Neural crest cell (in vitro differentiated cells): ENCODE data around the gene GNG7. TPM values are rescaled to one million over a fixed set of nuclear protein-coding genes. Genes with fewer than 3 reads are reported as not detected.

Source experiments
- DNase-seq: peaks from one replicate; pipeline ENCODE4 v3.0.0; 2021; ENCODE audit warnings: low read depth, mixed read lengths, low spot score
- H3K27ac Mint-ChIP-seq: one replicate; pipeline ENCODE4 v1.8.0; 2021; ENCODE audit warnings: mild to moderate bottlenecking, mixed read lengths; ENCODE audit not compliant: unreplicated experiment
- H3K27me3 Mint-ChIP-seq: 2 replicates; pipeline ENCODE4 v1.8.0; 2021; ENCODE audit warnings: low read depth, mild to moderate bottlenecking, mixed read lengths
- H3K36me3 Mint-ChIP-seq: 2 replicates; pipeline ENCODE4 v1.8.0; 2021; ENCODE audit warnings: low read depth, mild to moderate bottlenecking, mixed read lengths
- H3K4me1 Mint-ChIP-seq: 2 replicates; pipeline ENCODE4 v1.8.0; 2021; ENCODE audit warnings: mixed read lengths
- H3K4me3 Mint-ChIP-seq: one replicate; pipeline ENCODE4 v1.8.0; 2021; ENCODE audit warnings: mild to moderate bottlenecking, mixed read lengths
- H3K9me3 Mint-ChIP-seq: 2 replicates; pipeline ENCODE4 v1.8.0; 2021; ENCODE audit warnings: mixed read lengths
- total RNA-seq: library from RNA; stranded (reverse); gene quantifications from 2 replicates; pipeline ENCODE4 v1.2.1, GENCODE V29; 2021
- TF ChIP-seq, protein P1 (sequence below): fragments of 200-600 bp; sonication (generic); conservative IDR thresholded peaks from 2 replicates; pipeline ENCODE4 v1.5.0; 2021; ENCODE audit warnings: antibody characterized with exemption, mild to moderate bottlenecking

Gene GNG7
- total RNA-seq, 1 donor from 2014 or later: 13.9 TPM

DNA sequence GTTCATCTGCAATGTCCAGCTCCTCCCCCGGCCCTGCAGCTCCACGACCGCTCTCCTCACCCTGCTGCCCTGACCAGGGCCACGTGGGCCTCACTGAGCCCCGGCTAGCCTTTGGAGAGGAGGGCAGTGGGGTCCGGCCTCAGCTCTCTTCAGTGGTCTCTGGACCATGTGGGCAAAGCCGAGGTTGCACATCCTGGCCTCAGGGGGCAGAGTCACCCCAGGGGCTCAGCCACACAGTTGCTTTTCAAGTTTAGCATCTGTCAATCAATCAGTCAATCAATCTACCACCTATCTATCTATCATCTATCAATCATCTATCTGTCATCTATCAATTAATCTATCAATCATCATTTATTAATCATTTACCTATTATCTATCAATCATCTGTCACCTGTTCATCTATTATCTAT lies 21.7 kb upstream of the GNG7 start:
- no peaks in the 10 kb centered on the region for H3K9me3 Mint-ChIP-seq
- H3K36me3 Mint-ChIP-seq: no peaks in the 10 kb centered on the region
- peaks cover 43% of the 10 kb centered on the region for H3K27me3 Mint-ChIP-seq
- peaks cover 11% of the 10 kb centered on the region for H3K4me1 Mint-ChIP-seq
- no peak for DNase-seq
- TF ChIP-seq, protein P1, sequence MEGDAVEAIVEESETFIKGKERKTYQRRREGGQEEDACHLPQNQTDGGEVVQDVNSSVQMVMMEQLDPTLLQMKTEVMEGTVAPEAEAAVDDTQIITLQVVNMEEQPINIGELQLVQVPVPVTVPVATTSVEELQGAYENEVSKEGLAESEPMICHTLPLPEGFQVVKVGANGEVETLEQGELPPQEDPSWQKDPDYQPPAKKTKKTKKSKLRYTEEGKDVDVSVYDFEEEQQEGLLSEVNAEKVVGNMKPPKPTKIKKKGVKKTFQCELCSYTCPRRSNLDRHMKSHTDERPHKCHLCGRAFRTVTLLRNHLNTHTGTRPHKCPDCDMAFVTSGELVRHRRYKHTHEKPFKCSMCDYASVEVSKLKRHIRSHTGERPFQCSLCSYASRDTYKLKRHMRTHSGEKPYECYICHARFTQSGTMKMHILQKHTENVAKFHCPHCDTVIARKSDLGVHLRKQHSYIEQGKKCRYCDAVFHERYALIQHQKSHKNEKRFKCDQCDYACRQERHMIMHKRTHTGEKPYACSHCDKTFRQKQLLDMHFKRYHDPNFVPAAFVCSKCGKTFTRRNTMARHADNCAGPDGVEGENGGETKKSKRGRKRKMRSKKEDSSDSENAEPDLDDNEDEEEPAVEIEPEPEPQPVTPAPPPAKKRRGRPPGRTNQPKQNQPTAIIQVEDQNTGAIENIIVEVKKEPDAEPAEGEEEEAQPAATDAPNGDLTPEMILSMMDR: no peak
- peak overlapping the region; percentile 21 for H3K4me3 Mint-ChIP-seq
- no peak overlapping the region for H3K27ac Mint-ChIP-seq

DNA sequence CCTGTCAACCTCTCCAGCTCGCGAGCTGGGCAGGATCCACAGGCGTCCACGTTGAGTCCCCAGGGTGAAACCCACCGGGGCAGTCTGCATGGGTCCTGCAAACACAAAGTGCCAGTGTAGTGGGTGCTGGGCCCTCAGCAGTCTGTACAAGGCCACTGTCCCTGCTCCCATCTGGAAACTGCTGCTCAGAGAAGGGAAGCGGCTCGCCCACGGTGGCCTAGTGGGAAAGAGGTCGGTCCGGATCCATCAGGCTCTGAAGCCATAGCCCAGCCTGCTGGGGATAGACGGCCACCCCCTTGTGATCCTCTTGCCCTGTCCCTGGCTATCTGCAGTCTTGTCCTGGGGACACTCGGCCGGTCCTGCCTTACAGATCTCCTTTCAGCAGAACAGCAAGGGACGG lies 21.3 kb upstream of the GNG7 start:
- DNase-seq: no peak
- TF ChIP-seq, protein P1: no peak
- Mint-ChIP-seq H3K36me3 (no peaks in the 10 kb centered on the region), H3K27ac (no peak overlapping the region), H3K4me1 (peaks cover 11% of the 10 kb centered on the region), H3K27me3 (peaks cover 43% of the 10 kb centered on the region), H3K4me3 (no peak overlapping the region), H3K9me3 (no peaks in the 10 kb centered on the region)

DNA sequence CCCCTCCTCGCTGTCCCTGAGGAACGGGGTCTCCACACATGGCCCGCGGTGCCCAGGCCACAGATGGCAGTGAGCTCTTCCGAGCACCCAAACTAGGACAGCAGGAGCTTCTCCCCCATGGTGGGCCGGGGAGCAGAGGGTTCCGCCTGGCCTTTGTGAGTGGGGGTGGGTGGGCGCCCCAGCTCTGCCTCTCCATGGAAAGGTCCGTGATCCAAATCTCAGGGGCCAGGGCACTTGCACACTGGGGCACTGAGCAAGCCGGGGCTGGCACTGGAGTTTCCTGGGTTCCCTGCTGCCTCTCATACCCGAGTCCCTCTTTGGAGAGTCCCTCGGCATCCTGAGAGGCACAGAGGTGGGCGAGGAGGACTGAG lies 20.8 kb upstream of the GNG7 start:
- H3K36me3 Mint-ChIP-seq: no peaks in the 10 kb centered on the region
- peaks cover 11% of the 10 kb centered on the region for H3K4me1 Mint-ChIP-seq
- H3K4me3 Mint-ChIP-seq: no peak overlapping the region
- H3K9me3 Mint-ChIP-seq: no peaks in the 10 kb centered on the region
- TF ChIP-seq, protein P1: no peak
- peaks cover 43% of the 10 kb centered on the region for H3K27me3 Mint-ChIP-seq
- H3K27ac Mint-ChIP-seq: no peak overlapping the region
- DNase-seq: no peak

DNA sequence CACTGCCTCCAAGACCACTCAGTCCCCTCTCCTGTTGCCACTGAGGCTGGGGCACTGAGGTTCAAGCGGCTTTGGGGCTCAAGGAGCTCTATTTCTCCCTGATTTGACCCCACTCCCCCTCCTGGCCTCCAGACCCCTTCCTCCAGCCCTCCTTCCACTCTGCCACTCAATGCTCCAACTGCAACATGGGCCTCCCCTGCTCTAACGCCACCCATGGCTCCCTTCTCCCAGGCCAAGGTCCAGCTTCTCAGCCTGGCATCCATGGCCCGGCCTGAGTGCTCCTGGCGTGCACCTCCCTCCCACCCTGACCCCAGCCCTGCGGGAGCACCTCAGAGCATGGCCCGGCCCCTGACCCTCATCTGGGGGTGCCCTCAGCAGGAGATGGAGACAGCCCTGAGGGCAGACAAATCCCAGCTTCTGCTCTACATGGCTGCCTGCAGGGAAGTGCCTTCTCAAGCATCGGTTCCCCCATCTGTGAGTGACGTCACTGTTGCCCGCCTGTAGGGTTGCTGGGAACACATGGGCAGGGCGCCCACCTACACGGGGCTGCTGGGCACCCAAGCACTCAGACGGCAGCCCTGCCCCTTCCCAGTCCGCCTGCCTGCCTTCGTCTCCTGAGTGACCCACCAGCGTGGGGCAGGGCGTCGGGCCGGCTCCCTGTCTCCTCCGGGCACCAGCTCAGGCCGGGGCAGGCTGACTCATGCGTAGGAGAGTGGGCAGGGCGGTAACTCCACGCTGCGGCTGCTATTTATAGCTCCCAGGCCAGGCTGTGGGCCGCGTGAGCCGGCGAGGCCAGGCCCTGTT lies 20.2 kb upstream of the GNG7 start:
- peaks cover 41% of the 10 kb centered on the region for H3K27me3 Mint-ChIP-seq

DNA sequence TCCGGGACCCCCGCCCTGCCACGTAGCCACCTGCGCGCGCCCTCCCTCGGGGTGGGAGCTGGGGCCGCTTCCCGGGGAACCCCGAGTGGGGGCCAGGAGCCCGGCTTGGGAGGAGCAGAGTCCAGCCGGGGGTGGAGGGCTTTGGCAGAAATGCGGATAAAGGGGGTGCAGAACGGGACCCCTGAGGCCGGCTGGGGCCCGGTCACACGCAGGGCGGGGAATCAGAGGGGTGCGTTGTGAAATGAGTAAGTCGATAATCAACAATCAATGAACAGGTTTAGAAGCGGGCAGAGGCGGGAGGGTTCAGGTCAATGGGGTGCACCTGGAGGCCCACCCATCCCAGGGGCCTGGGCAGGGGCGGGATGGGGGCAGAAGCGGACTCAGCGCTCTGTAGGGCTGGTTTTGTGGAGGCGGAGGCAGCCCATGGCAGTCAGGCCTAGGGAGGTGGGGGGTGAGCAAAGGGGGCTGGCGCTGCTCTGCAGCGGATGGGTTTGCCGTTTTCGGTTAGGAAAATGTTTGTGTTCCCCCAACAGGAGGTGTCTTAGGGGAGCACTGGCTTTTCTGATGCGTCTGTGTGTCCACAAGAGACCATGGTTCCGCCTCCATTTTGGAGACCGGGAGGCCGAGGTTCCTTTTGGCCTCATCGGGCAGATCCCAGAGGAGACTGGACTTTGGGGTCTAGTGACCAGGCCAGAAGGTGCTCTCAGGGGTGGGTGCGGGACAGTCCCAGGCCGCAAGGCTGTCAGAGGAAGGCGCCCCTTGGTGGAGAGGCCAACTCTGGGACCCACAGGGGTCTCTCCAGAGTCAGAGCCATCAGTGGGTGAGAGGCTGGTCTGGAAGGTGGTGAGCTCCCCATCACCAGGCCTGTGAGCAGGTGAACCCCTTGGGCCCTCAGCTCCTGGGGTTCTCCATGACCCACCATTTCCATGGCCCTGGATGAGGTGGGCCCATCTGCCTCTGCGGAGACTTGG lies 19.4 kb upstream of the GNG7 start:
- H3K4me3 Mint-ChIP-seq: peak overlapping the region; percentile 86
- no peaks in the 10 kb centered on the region for H3K36me3 Mint-ChIP-seq
- peaks cover 11% of the 10 kb centered on the region for H3K4me1 Mint-ChIP-seq
- no peaks in the 10 kb centered on the region for H3K9me3 Mint-ChIP-seq
- DNase-seq: no peak
- peaks cover 32% of the 10 kb centered on the region for H3K27me3 Mint-ChIP-seq
- TF ChIP-seq, protein P1: no peak
- no peak overlapping the region for H3K27ac Mint-ChIP-seq

More for the DNA sequence above, 20.2 kb upstream of the GNG7 start:
- H3K27ac Mint-ChIP-seq: no peak overlapping the region
- DNase-seq: no peak
- H3K9me3 Mint-ChIP-seq: no peaks in the 10 kb centered on the region
- peaks cover 11% of the 10 kb centered on the region for H3K4me1 Mint-ChIP-seq
- H3K36me3 Mint-ChIP-seq: no peaks in the 10 kb centered on the region
- peak overlapping the region; percentile 34 for H3K4me3 Mint-ChIP-seq
- TF ChIP-seq, protein P1: no peak
